Nephron (organoid): Measurements from ENCODE around the gene BCKDHA.
"Not testable (repeated sequence)": the region's sequence is repeated elsewhere in the genome, so short reads cannot be mapped to it uniquely, and the experiment has no call there.

ENCODE experiments used
- H3K27ac Mint-ChIP-seq, 3 experiments: 2 replicates each; pipeline ENCODE4 v1.8.0; 2020; ENCODE audit warnings: mixed read lengths in 3 of 3, mild to moderate bottlenecking in 2 of 3, moderate library complexity in 1 of 3
- H3K27me3 Mint-ChIP-seq: 2 replicates; pipeline ENCODE4 v1.8.0; 2021; ENCODE audit warnings: low read depth, mild to moderate bottlenecking, moderate library complexity, mixed read lengths
- H3K36me3 Mint-ChIP-seq: 2 replicates; pipeline ENCODE4 v1.8.0; 2020; ENCODE audit warnings: low read depth, mixed read lengths
- H3K4me1 Mint-ChIP-seq: 2 replicates; pipeline ENCODE4 v1.8.0; 2020; ENCODE audit warnings: mixed read lengths
- H3K4me3 Mint-ChIP-seq, 3 experiments: 2 replicates each; pipeline ENCODE4 v1.8.0; 2020; ENCODE audit warnings: mild to moderate bottlenecking in 3 of 3, mixed read lengths in 3 of 3, moderate library complexity in 2 of 3
- H3K9me3 Mint-ChIP-seq: 2 replicates; pipeline ENCODE4 v1.8.0; 2020; ENCODE audit warnings: mixed read lengths
- TF ChIP-seq, protein P1 (sequence below), 3 experiments: fragments of 200-600 bp; sonication (generic); IDR thresholded peaks; one replicate each; pipeline ENCODE4 v1.5.0; 2021; ENCODE audit warnings: antibody characterized with exemption in 3 of 3; ENCODE audit not compliant: unreplicated experiment in 3 of 3

Gene BCKDHA

DNA sequence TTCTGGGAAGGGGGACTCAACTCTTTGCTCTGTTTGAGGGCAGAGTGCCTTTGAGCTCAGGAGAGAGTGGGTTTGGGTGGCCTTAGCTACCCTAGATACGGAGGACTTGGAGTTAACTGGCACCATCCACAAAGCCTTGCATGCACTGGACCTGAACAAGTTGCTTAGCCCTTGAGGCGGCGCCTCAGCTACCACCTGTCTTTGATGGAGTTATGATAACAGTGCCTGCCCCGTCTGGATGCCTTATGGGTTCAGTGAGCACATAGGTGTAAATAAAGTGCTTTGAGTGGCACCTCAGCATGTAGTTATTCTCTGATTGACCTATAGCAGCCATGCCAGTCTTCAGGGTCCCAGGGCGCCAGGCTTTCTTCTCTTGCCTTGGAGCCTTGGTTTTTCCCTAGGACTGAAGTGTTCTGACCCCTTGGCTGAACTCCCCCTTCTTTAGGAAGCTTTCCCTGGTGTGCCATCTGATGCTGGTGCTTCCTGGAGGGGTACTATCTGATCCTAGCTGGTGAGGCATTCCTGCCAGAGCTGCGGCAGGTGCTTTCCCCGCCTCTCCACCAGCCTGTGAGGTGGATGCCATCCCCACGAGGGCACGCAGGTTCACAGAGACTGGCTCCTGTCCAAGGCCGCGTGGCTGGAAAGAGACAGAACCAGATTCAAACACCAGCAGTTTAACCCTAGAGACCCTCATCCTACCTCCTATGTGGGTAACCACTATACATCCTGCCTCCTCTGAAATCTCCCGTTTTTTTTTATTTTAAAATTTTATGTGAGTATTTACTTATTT lies 5.8 kb downstream of the BCKDHA start:
- H3K4me1 Mint-ChIP-seq, result peaks cover 22% of the 10 kb centered on the region
- peak overlapping the region in 2 of 3 experiments; percentile 23 to 40 for H3K4me3 Mint-ChIP-seq
- H3K36me3 Mint-ChIP-seq, result peaks cover 3% of the 10 kb centered on the region
- H3K9me3 Mint-ChIP-seq, result no peaks in the 10 kb centered on the region
- H3K27me3 Mint-ChIP-seq, result no peaks in the 10 kb centered on the region
- TF ChIP-seq, protein P1, sequence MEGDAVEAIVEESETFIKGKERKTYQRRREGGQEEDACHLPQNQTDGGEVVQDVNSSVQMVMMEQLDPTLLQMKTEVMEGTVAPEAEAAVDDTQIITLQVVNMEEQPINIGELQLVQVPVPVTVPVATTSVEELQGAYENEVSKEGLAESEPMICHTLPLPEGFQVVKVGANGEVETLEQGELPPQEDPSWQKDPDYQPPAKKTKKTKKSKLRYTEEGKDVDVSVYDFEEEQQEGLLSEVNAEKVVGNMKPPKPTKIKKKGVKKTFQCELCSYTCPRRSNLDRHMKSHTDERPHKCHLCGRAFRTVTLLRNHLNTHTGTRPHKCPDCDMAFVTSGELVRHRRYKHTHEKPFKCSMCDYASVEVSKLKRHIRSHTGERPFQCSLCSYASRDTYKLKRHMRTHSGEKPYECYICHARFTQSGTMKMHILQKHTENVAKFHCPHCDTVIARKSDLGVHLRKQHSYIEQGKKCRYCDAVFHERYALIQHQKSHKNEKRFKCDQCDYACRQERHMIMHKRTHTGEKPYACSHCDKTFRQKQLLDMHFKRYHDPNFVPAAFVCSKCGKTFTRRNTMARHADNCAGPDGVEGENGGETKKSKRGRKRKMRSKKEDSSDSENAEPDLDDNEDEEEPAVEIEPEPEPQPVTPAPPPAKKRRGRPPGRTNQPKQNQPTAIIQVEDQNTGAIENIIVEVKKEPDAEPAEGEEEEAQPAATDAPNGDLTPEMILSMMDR (IDR thresholded peaks at IDR 0.05; ENCODE audit: unreplicated experiment in 3 of 3), result no peak
- H3K27ac Mint-ChIP-seq, result peak overlapping the region in 1 of 3 experiments; percentile 49

DNA sequence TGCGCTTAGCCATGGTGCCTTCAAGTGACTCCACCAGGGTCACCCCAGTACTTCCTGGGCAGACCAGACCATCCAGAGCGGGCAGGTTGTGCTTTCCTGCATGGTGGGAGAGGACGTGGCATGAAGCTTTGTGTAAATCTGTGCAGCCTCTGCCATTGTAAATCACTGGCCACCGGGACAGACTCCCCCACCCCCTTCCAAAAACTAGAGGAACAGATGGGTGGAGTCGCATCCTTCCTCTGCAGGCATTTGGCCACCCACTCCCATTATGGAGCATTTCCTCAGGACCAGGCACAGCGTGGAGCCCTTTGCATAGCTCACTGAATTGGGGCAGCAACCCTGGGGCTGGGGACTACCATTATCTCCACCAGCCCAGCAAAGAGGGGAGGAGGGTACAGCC lies 8.2 kb downstream of the BCKDHA start:
- no peaks in the 10 kb centered on the region for H3K27me3 Mint-ChIP-seq
- H3K4me3 Mint-ChIP-seq, result no peak overlapping the region
- TF ChIP-seq, protein P1 (IDR thresholded peaks at IDR 0.05; ENCODE audit: unreplicated experiment in 3 of 3), result no peak
- H3K27ac Mint-ChIP-seq, result no peak overlapping the region
- H3K36me3 Mint-ChIP-seq, result peaks cover 7% of the 10 kb centered on the region
- no peaks in the 10 kb centered on the region for H3K9me3 Mint-ChIP-seq
- peaks cover 14% of the 10 kb centered on the region for H3K4me1 Mint-ChIP-seq

DNA sequence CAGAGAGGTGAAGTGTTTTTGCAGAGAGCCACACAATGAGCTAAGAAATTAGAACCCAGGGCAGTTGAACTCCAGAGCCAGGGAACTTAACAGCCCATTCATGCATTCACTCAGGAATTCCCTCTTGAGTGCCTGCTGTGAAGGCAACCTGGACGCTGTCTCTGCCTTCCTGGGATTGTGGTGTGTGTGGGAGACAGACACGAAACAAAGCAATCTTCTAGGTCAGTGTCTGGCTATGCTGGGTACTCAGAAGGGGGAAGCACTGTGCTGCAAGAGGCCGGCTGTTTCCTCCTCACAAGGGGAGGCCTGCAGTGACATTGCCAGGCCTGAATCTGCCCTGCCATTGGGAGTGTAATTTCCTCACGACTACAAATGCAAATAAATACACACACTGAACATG lies 9.7 kb downstream of the BCKDHA start:
- Mint-ChIP-seq H3K27ac (peak overlapping the region; percentile 87 to 98 (median 95)), H3K36me3 (peaks cover 8% of the 10 kb centered on the region)

DNA sequence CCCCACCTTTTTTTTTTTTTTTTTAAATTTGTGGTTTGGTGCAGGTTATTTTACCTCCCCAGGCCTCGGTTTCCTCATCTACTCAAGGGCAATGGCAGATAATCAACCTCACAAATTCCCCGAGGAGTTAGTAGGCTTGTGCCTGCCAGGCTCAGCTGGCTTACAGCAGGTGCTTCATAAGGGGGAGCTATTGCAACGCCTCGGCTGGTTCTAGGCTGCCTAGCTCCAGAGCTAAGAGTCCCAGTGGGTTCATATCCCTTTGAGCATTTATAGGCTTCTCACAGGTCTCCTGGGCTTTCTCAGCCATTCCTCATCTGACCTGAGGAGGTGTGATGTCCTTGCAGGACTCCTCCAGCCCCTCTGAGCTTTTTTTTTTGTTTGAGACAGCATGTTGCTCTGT lies 10.6 kb downstream of the BCKDHA start:
- no peaks in the 10 kb centered on the region for H3K9me3 Mint-ChIP-seq
- H3K27ac Mint-ChIP-seq, result no peak overlapping the region
- H3K4me3 Mint-ChIP-seq, result no peak overlapping the region
- H3K36me3 Mint-ChIP-seq, result peaks cover 11% of the 10 kb centered on the region
- H3K4me1 Mint-ChIP-seq, result peaks cover 14% of the 10 kb centered on the region
- TF ChIP-seq, protein P1 (IDR thresholded peaks at IDR 0.05; ENCODE audit: unreplicated experiment in 3 of 3), result no peak
- no peaks in the 10 kb centered on the region for H3K27me3 Mint-ChIP-seq

More for the DNA sequence above, 9.7 kb downstream of the BCKDHA start:
- Mint-ChIP-seq H3K4me1 (peaks cover 14% of the 10 kb centered on the region), H3K27me3 (no peaks in the 10 kb centered on the region), H3K4me3 (peak overlapping the region in 1 of 3 experiments; percentile 35), H3K9me3 (no peaks in the 10 kb centered on the region)
- TF ChIP-seq, protein P1 (IDR thresholded peaks at IDR 0.05; ENCODE audit: unreplicated experiment in 3 of 3), result peak in 1 of 3 experiments; percentile 14

DNA sequence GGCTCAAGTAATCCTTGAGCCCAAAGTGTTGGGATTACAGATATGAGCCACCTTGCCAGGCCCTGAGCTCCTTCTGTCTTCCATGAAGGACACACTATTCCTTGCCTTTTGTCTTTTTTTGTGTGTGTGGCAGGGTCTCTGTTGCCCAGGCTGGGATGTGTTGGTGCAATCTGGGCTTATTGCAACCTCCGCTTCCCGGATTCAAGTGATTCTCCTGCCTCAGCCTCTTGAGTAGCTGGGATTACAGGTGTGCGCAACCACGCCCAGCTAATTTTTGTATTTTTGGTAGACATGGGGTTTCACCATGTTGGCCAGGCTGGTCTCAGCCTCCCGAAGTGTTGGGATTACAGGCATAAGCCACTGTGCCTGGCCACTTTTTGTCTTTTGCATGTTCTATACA lies 11.2 kb downstream of the BCKDHA start:
- not testable (repeated sequence) for H3K9me3 Mint-ChIP-seq, H3K4me3 Mint-ChIP-seq, H3K27me3 Mint-ChIP-seq
- Mint-ChIP-seq H3K27ac (peak overlapping the region; percentile 62 to 76 (median 65)), H3K36me3 (peaks cover 17% of the 10 kb centered on the region), H3K4me1 (peaks cover 17% of the 10 kb centered on the region)

DNA sequence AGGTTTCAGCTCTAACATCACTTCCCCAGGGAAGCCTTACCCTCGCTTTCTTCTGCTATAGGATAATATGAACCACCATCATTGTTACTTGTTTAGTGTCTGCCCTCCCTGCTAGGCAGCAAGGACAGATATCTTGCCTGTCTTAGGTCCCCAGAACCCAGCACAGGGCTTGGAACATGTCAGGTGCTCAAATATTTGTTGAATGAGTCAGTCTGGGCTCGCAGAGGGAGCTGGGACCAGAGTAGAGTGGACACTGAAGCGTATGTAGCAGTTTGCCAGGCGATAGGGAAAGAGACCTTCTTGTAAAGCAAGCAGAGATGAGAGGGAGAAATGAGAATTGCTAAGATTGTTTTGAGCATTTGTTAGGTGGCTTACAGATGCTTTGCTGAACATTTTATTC lies 11.7 kb downstream of the BCKDHA start:
- peaks cover 22% of the 10 kb centered on the region for H3K4me1 Mint-ChIP-seq
- TF ChIP-seq, protein P1 (IDR thresholded peaks at IDR 0.05; ENCODE audit: unreplicated experiment in 3 of 3), result no peak

More for the DNA sequence above, 11.7 kb downstream of the BCKDHA start:
- Mint-ChIP-seq H3K9me3 (no peaks in the 10 kb centered on the region), H3K4me3 (peak overlapping the region in 1 of 3 experiments; percentile 11), H3K27me3 (no peaks in the 10 kb centered on the region), H3K27ac (peak overlapping the region; percentile 62 to 76 (median 65)), H3K36me3 (peaks cover 20% of the 10 kb centered on the region)
